ENCODE measurements around the gene TBC1D22A. TPM values are rescaled to one million over a fixed set of nuclear protein-coding genes. Genes with fewer than 3 reads are reported as not detected.

The TBC1D22A gene
- total RNA-seq, 1 donor from 2014 or later, result 10.6 TPM

GRCh38 chr22:46801331-46801811, 38.9 kb downstream of the TBC1D22A start:
- H3K36me3 Mint-ChIP-seq, result peaks cover 16% of the 10 kb centered on the region
- no peaks in the 10 kb centered on the region for H3K9me3 Mint-ChIP-seq
- peaks cover 2% of the 10 kb centered on the region for H3K27me3 Mint-ChIP-seq (ENCODE audit: insufficient read depth, low read depth)
- Histone ChIP-seq H4K20me1 (ENCODE audit: low read depth) (peaks cover 12% of the 10 kb centered on the region), H3K4me2 (no peak overlapping the region), H2AFZ (replicated peaks) (no peak overlapping the region), H3K9ac (no peak overlapping the region), H3K36me3 (no peaks in the 10 kb centered on the region), H3K27ac (no peak overlapping the region), H3K4me1 (no peaks in the 10 kb centered on the region), H3K79me2 (ENCODE audit: low read depth) (peaks cover 5% of the 10 kb centered on the region), H3K4me3 (no peak overlapping the region), H3K9me3 (ENCODE audit: low read depth) (no peaks in the 10 kb centered on the region), H3F3A (ENCODE audit: low read depth) (no peaks in the 10 kb centered on the region), H3K27me3 (no peaks in the 10 kb centered on the region)
- TF ChIP-seq EZH2phosphoT487 (IDR thresholded peaks at IDR 0.05), result no peak
- no peak for TF ChIP-seq EZH2 (IDR thresholded peaks at IDR 0.05)
- TF ChIP-seq CTCF (IDR thresholded peaks at IDR 0.05), result no peak
- DNase-seq (ENCODE audit: low spot score), result no peak
- H3K4me1 Mint-ChIP-seq, result peaks cover 6% of the 10 kb centered on the region
- no peak overlapping the region for H3K27ac Mint-ChIP-seq
- no peak overlapping the region for H3K4me3 Mint-ChIP-seq

- TF ChIP-seq EZH2 (IDR thresholded peaks at IDR 0.05) (no peak), EZH2phosphoT487 (IDR thresholded peaks at IDR 0.05) (no peak), CTCF (IDR thresholded peaks at IDR 0.05) (no peak)
- Histone ChIP-seq H3K36me3 (no peaks in the 10 kb centered on the region), H2AFZ (replicated peaks) (no peak overlapping the region), H3K79me2 (ENCODE audit: low read depth) (peaks cover 5% of the 10 kb centered on the region), H3F3A (ENCODE audit: low read depth) (no peaks in the 10 kb centered on the region), H3K9me3 (ENCODE audit: low read depth) (no peaks in the 10 kb centered on the region), H3K27me3 (no peaks in the 10 kb centered on the region), H3K27ac (no peak overlapping the region), H4K20me1 (ENCODE audit: low read depth) (peaks cover 12% of the 10 kb centered on the region), H3K9ac (no peak overlapping the region), H3K4me2 (no peak overlapping the region), H3K4me3 (no peak overlapping the region), H3K4me1 (no peaks in the 10 kb centered on the region)
- peaks cover 2% of the 10 kb centered on the region for H3K27me3 Mint-ChIP-seq (ENCODE audit: insufficient read depth, low read depth)
- H3K9me3 Mint-ChIP-seq, result no peaks in the 10 kb centered on the region
- peaks cover 6% of the 10 kb centered on the region for H3K4me1 Mint-ChIP-seq
- peak overlapping the region; percentile 28 for H3K4me3 Mint-ChIP-seq
- DNase-seq (ENCODE audit: low spot score), result no peak
- peak overlapping the region; percentile 81 for H3K27ac Mint-ChIP-seq
- peaks cover 16% of the 10 kb centered on the region for H3K36me3 Mint-ChIP-seq
Measured at GRCh38 chr22:46801826-46802607, 39.6 kb downstream of the TBC1D22A start.

- Histone ChIP-seq H3K27me3 (no peaks in the 10 kb centered on the region), H3K4me3 (no peak overlapping the region), H3K4me1 (no peaks in the 10 kb centered on the region), H3F3A (ENCODE audit: low read depth) (no peaks in the 10 kb centered on the region), H3K79me2 (ENCODE audit: low read depth) (peaks cover 5% of the 10 kb centered on the region), H3K36me3 (no peaks in the 10 kb centered on the region), H2AFZ (replicated peaks) (no peak overlapping the region), H3K4me2 (no peak overlapping the region), H3K27ac (no peak overlapping the region), H4K20me1 (ENCODE audit: low read depth) (peaks cover 12% of the 10 kb centered on the region), H3K9ac (no peak overlapping the region), H3K9me3 (ENCODE audit: low read depth) (no peaks in the 10 kb centered on the region)
- Mint-ChIP-seq H3K27me3 (ENCODE audit: insufficient read depth, low read depth) (peaks cover 2% of the 10 kb centered on the region), H3K4me1 (peaks cover 6% of the 10 kb centered on the region), H3K4me3 (no peak overlapping the region), H3K27ac (no peak overlapping the region), H3K9me3 (no peaks in the 10 kb centered on the region), H3K36me3 (peaks cover 16% of the 10 kb centered on the region)
- TF ChIP-seq CTCF (IDR thresholded peaks at IDR 0.05) (no peak), EZH2 (IDR thresholded peaks at IDR 0.05) (no peak), EZH2phosphoT487 (IDR thresholded peaks at IDR 0.05) (no peak)
- DNase-seq (ENCODE audit: low spot score), result no peak
Measured at GRCh38 chr22:46802608-46803027, 40.2 kb downstream of the TBC1D22A start.

Measured in neural progenitor cell (in vitro differentiated cells).